DMS53 (cell line): ENCODE data around the gene RABIF.
"Not testable (repeated sequence)": the region's sequence is repeated elsewhere in the genome, so short reads cannot be mapped to it uniquely, and the experiment has no call there.

ENCODE experiments used
- DNase-seq: peaks from one replicate; lab custom pipeline; 2025; lab: John Stamatoyannopoulos, UW

The RABIF gene

GRCh38 chr1:202834771-202835547 is 54.0 kb downstream of the RABIF start:
- DNase-seq, result no peak

- DNase-seq, result no peak
These were observed 57.0 kb downstream of the RABIF start for GRCh38 chr1:202831906-202832305.

GRCh38 chr1:202829223-202829622 is 59.7 kb downstream of the RABIF start:
- not testable (repeated sequence) for DNase-seq
